ENCODE data around the gene SKIC8. TPM values are rescaled to one million over a fixed set of nuclear protein-coding genes. Genes with fewer than 3 reads are reported as not detected.
A peak's percentile ranks its signal among the peaks of the same experiment; 100 is the strongest.

SKIC8 gene
- total RNA-seq, 3 donors from 2014 or later: 35.4 to 41.7 (median 37.6) TPM

- H3K9me3 ChIP-seq: no peaks in the 10 kb centered on the region
- peak; percentile 56 for ATAC-seq
- peaks cover 14% of the 10 kb centered on the region for H3K4me1 ChIP-seq (ENCODE audit: low read depth)
- no peak overlapping the region for H3K4me3 ChIP-seq
- no peaks in the 10 kb centered on the region for H3K36me3 ChIP-seq (ENCODE audit: low read depth)
- TF ChIP-seq CTCF (IDR thresholded peaks at IDR 0.05): no peak
- intact Hi-C loops (cut with DNase I, micrococcal nuclease): loop anchor here in 1 of 2 donors (5.0 kb wide), 1 partner anchor 107 kb away; no protein-coding TSS in a partner anchor
- DNase-seq: peak in 2 of 3 donors; percentile 58 to 69
Observed at GRCh38 chr15:78315686-78316282, 16.4 kb upstream of the SKIC8 start.

GRCh38 chr15:78314181-78314581 lies 14.8 kb upstream of the SKIC8 start:
- no peak for ATAC-seq
- H3K9me3 ChIP-seq: no peaks in the 10 kb centered on the region
- intact Hi-C loops (cut with DNase I, micrococcal nuclease): no loop called here
- H3K4me1 ChIP-seq (ENCODE audit: low read depth): peaks cover 14% of the 10 kb centered on the region
- H3K36me3 ChIP-seq (ENCODE audit: low read depth): no peaks in the 10 kb centered on the region
- TF ChIP-seq CTCF (IDR thresholded peaks at IDR 0.05): no peak
- DNase-seq: no peak
- H3K4me3 ChIP-seq: no peak overlapping the region

GRCh38 chr15:78313383-78313782 lies 14.0 kb upstream of the SKIC8 start:
- Histone ChIP-seq H3K4me3 (no peak overlapping the region), H3K9me3 (no peaks in the 10 kb centered on the region), H3K4me1 (ENCODE audit: low read depth) (peaks cover 14% of the 10 kb centered on the region), H3K36me3 (ENCODE audit: low read depth) (no peaks in the 10 kb centered on the region)
- no peak for TF ChIP-seq CTCF (IDR thresholded peaks at IDR 0.05)
- DNase-seq (no peak), ATAC-seq (no peak)
- intact Hi-C loops (cut with DNase I, micrococcal nuclease): no loop called here

- no peak for TF ChIP-seq CTCF (IDR thresholded peaks at IDR 0.05)
Observed at GRCh38 chr15:78312957-78313356, 13.5 kb upstream of the SKIC8 start.

GRCh38 chr15:78312536-78312935 lies 13.1 kb upstream of the SKIC8 start:
- Histone ChIP-seq H3K9me3 (no peaks in the 10 kb centered on the region), H3K4me1 (ENCODE audit: low read depth) (peaks cover 18% of the 10 kb centered on the region), H3K4me3 (no peak overlapping the region), H3K36me3 (ENCODE audit: low read depth) (no peaks in the 10 kb centered on the region)
- TF ChIP-seq CTCF (IDR thresholded peaks at IDR 0.05): no peak
- intact Hi-C loops (cut with DNase I, micrococcal nuclease): no loop called here
- ATAC-seq (no peak), DNase-seq (no peak)

More at GRCh38 chr15:78312957-78313356, 13.5 kb upstream of the SKIC8 start:
- Histone ChIP-seq H3K4me1 (ENCODE audit: low read depth) (peaks cover 18% of the 10 kb centered on the region), H3K9me3 (no peaks in the 10 kb centered on the region), H3K36me3 (ENCODE audit: low read depth) (no peaks in the 10 kb centered on the region), H3K4me3 (no peak overlapping the region)
- no peak for DNase-seq
- ATAC-seq: no peak
- intact Hi-C loops (cut with DNase I, micrococcal nuclease): no loop called here

GRCh38 chr15:78311292-78311691 lies 11.9 kb upstream of the SKIC8 start:
- Histone ChIP-seq H3K4me1 (ENCODE audit: low read depth) (peaks cover 13% of the 10 kb centered on the region), H3K4me3 (no peak overlapping the region), H3K36me3 (ENCODE audit: low read depth) (no peaks in the 10 kb centered on the region), H3K9me3 (no peaks in the 10 kb centered on the region)
- no peak for TF ChIP-seq CTCF (IDR thresholded peaks at IDR 0.05)
- ATAC-seq (no peak), DNase-seq (no peak)
- intact Hi-C loops (cut with DNase I, micrococcal nuclease): no loop called here
